IMR-90 (cell line): ENCODE data around the gene APLF. TPM values are rescaled to one million over a fixed set of nuclear protein-coding genes. Genes with fewer than 3 reads are reported as not detected.

Experiments
- ATAC-seq: fragments of 200-7000 bp; cut with Tn5 transposase; 2 replicates; pipeline ENCODE4 v1.9.1; 2020; ENCODE audit warnings: low read depth, mild to moderate bottlenecking, moderate library complexity
- BruUV-seq: library from RNA; stranded (reverse); fragments of 400-500 nt; replicated peaks from 2 replicates; lab custom pipeline; 2021; lab: Mats Ljungman, UMichigan
- CTCF ChIA-PET: fragments of 300-600 bp; formaldehyde crosslinking; extraction: SDS; loops from one replicate; lab custom pipeline; 2021; ENCODE audit warnings: antibody characterized with exemption; lab: Yijun Ruan, JAX
- POLR2A ChIA-PET: fragments of 300-600 bp; sonication (Branson Sonifier 250); formaldehyde crosslinking; loops from one replicate; lab custom pipeline; 2022; ENCODE audit warnings: antibody characterized with exemption; ENCODE audit not compliant: unreplicated experiment; lab: Charles Lee
- DNase-seq: peaks from one replicate; pipeline ENCODE4 v3.0.0; 2013
- H2AFZ ChIP-seq: replicated peaks from 2 replicates; pipeline ENCODE3; 2013; ENCODE audit warnings: low read length, mild to moderate bottlenecking; ENCODE audit not compliant: poor library complexity
- H2AK5ac ChIP-seq: 2 replicates; pipeline ENCODE4 v1.6.1; 2013; ENCODE audit warnings: low read depth, low read length, inconsistent platforms
- H2AK9ac ChIP-seq: replicated peaks from 2 replicates; pipeline ENCODE3; 2013; ENCODE audit warnings: mild to moderate bottlenecking, low read depth, low read length, moderate library complexity; ENCODE audit not compliant: poor library complexity
- H2BK120ac ChIP-seq: 2 replicates; pipeline ENCODE4 v1.6.1; 2013; ENCODE audit warnings: low read depth, low read length, inconsistent platforms
- H2BK15ac ChIP-seq: 3 replicates; pipeline ENCODE4 v1.6.1; 2013; ENCODE audit warnings: low read depth, low read length, inconsistent platforms
- H2BK20ac ChIP-seq: 2 replicates; pipeline ENCODE4 v1.6.1; 2013; ENCODE audit warnings: low read depth, mild to moderate bottlenecking, inconsistent platforms, low read length, moderate library complexity
- H2BK5ac ChIP-seq: 2 replicates; pipeline ENCODE4 v1.6.1; 2013; ENCODE audit warnings: mild to moderate bottlenecking, low read depth, low read length, inconsistent platforms; ENCODE audit not compliant: poor library complexity, severe bottlenecking
- H3K14ac ChIP-seq: replicated peaks from 2 replicates; pipeline ENCODE4 v1.6.1; 2013; ENCODE audit warnings: low read depth, low read length, inconsistent platforms
- H3K18ac ChIP-seq: 2 replicates; pipeline ENCODE4 v1.6.1; 2013; ENCODE audit warnings: low read depth, low read length, control low read depth
- H3K23ac ChIP-seq: 2 replicates; pipeline ENCODE4 v1.6.1; 2013; ENCODE audit warnings: low read depth, low read length, inconsistent platforms
- H3K27ac ChIP-seq: 2 replicates; pipeline ENCODE4 v1.5.1; 2013; ENCODE audit warnings: mild to moderate bottlenecking, control low read depth, low read length; ENCODE audit not compliant: insufficient read depth
- H3K27me3 ChIP-seq: 2 replicates; pipeline ENCODE4 v1.6.1; 2013; ENCODE audit warnings: low read length; ENCODE audit not compliant: control insufficient read depth, insufficient read depth
- H3K36me3 ChIP-seq: 2 replicates; pipeline ENCODE4 v1.6.1; 2013; ENCODE audit warnings: low read length, mixed read lengths; ENCODE audit not compliant: control insufficient read depth, insufficient read depth
- H3K4ac ChIP-seq: 2 replicates; pipeline ENCODE4 v1.6.1; 2013; ENCODE audit warnings: low read depth, low read length, inconsistent platforms
- H3K4me1 ChIP-seq: 2 replicates; pipeline ENCODE4 v1.6.1; 2013; ENCODE audit warnings: low read length, mixed read lengths; ENCODE audit not compliant: control insufficient read depth, insufficient read depth
- H3K4me2 ChIP-seq: 2 replicates; pipeline ENCODE4 v1.6.1; 2013; ENCODE audit warnings: low read depth, mild to moderate bottlenecking, control low read depth, low read length, moderate library complexity
- H3K4me3 ChIP-seq: 2 replicates; pipeline ENCODE4 v1.5.1; 2013; ENCODE audit warnings: low read depth, mild to moderate bottlenecking, control low read depth, low read length, moderate library complexity; ENCODE audit not compliant: insufficient read depth
- H3K56ac ChIP-seq: 2 replicates; pipeline ENCODE4 v1.6.1; 2013; ENCODE audit warnings: low read length, inconsistent platforms; ENCODE audit not compliant: insufficient read depth; ENCODE audit errors: extremely low read depth
- H3K79me1 ChIP-seq, 2 experiments: 2 replicates each; pipeline ENCODE4 v1.6.1; 2013; ENCODE audit warnings: low read length in 2 of 2, inconsistent platforms in 1 of 2, low read depth in 1 of 2
- H3K9ac ChIP-seq: 2 replicates; pipeline ENCODE4 v1.6.1; 2013; ENCODE audit warnings: low read depth, low read length, control low read depth
- H3K9me1 ChIP-seq: 2 replicates; pipeline ENCODE4 v1.6.1; 2013; ENCODE audit warnings: low read length, inconsistent platforms; ENCODE audit not compliant: insufficient read depth
- H3K9me3 ChIP-seq: 2 replicates; pipeline ENCODE4 v1.6.1; 2013; ENCODE audit warnings: low read length; ENCODE audit not compliant: control insufficient read depth, insufficient read depth
- H4K20me1 ChIP-seq: 2 replicates; pipeline ENCODE4 v1.6.1; 2013; ENCODE audit warnings: low read length, inconsistent platforms; ENCODE audit not compliant: insufficient read depth
- H4K5ac ChIP-seq: 2 replicates; pipeline ENCODE4 v1.6.1; 2013; ENCODE audit warnings: mild to moderate bottlenecking, low read depth, low read length, control low read depth
- H4K8ac ChIP-seq, 2 experiments: 2 replicates each; pipeline ENCODE4 v1.6.1; 2013; ENCODE audit warnings: low read depth in 2 of 2, low read length in 2 of 2, control low read depth in 1 of 2, inconsistent platforms in 1 of 2
- H4K91ac ChIP-seq: 2 replicates; pipeline ENCODE4 v1.6.1; 2013; ENCODE audit warnings: low read depth, low read length, inconsistent platforms; ENCODE audit not compliant: insufficient read depth
- CHD1 ChIP-seq: IDR thresholded peaks from 2 replicates; pipeline ENCODE4 v1.6.1; 2012; ENCODE audit warnings: low read depth, low read length, improper control_type of control experiment
- WGBS, 2 experiments: methylation state at CpG; one replicate each; pipeline versions ENCODE4 v1.1.5 to v1.1.7; 2013; ENCODE audit warnings: missing lambda C conversion rate in 2 of 2; ENCODE audit not compliant: insufficient read length in 1 of 2; ENCODE audit errors: extremely low coverage in 2 of 2; 5-methylcytosine and 5-hydroxymethylcytosine counted together
- dilution Hi-C: fragments of 300-500 bp; cut with HindIII; formaldehyde crosslinking; loops from one replicate; pipeline ENCODE4 v1.14.3; 2018; ENCODE audit warnings: low sequenced_read_pairs; ENCODE audit not compliant: unreplicated experiment
- in situ Hi-C: fragments of 300-500 bp; cut with MboI; formaldehyde crosslinking; loops from 3 replicates; pipeline ENCODE4 v1.14.3; 2019; ENCODE audit warnings: low sequenced_read_pairs, inconsistent platforms, mixed read lengths
- intact Hi-C: fragments of 100-400 bp; cut with micrococcal nuclease; formaldehyde crosslinking; loops from 2 replicates; pipeline ENCODE4 v1.10.0; 2022
- polyA plus RNA-seq, 3 experiments: library from polyadenylated mRNA; depleted of rRNA; stranded (reverse); fragments of >200 nt; gene quantifications; 2 replicates each; pipeline ENCODE4 v1.2.3, GENCODE V29; 2012; ENCODE audit warnings: low replicate concordance in 1 of 3
- total RNA-seq: library from RNA; depleted of rRNA; stranded (reverse); fragments of >200 nt; gene quantifications from 2 replicates; pipeline ENCODE4 v1.2.3, GENCODE V29; 2012

Gene APLF
- total and polyA plus RNA-seq, 2 of the 4 experiments (the other 2 are of a cell fraction): 1.5 to 2.3 TPM

DNA sequence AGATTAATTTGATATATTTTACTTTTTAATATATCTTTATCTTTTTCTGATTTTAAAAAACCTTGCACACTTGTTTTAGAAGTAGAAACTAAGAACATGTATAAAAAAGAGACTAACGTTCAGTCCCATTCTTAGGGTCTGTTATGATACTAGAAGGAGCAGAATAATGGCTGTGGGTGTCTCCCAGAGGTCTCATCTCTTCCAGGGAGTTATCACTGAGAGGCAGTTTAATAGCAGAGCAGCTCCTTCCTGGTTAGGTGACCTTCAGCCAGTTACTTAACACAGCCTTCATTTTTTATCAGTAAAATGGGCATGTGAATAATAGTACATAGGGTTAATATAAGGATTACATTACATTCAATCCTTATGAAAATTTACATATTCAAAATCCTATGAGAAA lies 40.9 kb upstream of the APLF start:
- ATAC-seq (no peak), DNase-seq (no peak)
- Histone ChIP-seq H2BK15ac (no peak overlapping the region), H3K9me3 (peaks cover 3% of the 10 kb centered on the region; the same call in 1 of the 2 replicates), H2AK5ac (no peak overlapping the region), H4K8ac (no peak overlapping the region), H3K36me3 (no peaks in the 10 kb centered on the region), H3K18ac (no peak overlapping the region), H2BK20ac (no peak overlapping the region), H3K9me1 (no peaks in the 10 kb centered on the region), H3K56ac (no peak overlapping the region), H3K27ac (no peak overlapping the region), H3K4me3 (no peak overlapping the region), H3K4me2 (no peak overlapping the region), H2BK5ac (no peak overlapping the region), H2AFZ (no peak overlapping the region), H3K14ac (no peak overlapping the region), H3K4me1 (peaks cover 2% of the 10 kb centered on the region; the same call in 1 of the 2 replicates), H3K27me3 (peaks cover 22% of the 10 kb centered on the region), H4K91ac (no peak overlapping the region), H3K4ac (no peak overlapping the region), H3K23ac (no peak overlapping the region), H2AK9ac (no peak overlapping the region), H3K79me1 (no peaks in the 10 kb centered on the region), H2BK120ac (no peak overlapping the region), H4K5ac (no peak overlapping the region), H3K9ac (no peak overlapping the region), H4K20me1 (no peaks in the 10 kb centered on the region)
- no peak for TF ChIP-seq CHD1
- no TSS peak for BruUV-seq
- POLR2A ChIA-PET: no interaction called here
- intact Hi-C loops: no loop called here
- in situ Hi-C loops: no loop called here
- CTCF ChIA-PET: interaction anchor here (1.0 kb wide), 1 partner anchor 304 kb away, joined by 4 read pairs; no protein-coding TSS in a partner anchor
- no CpG with 5 or more reads among the region's 1 CpG for WGBS, 2 experiments
- dilution Hi-C loops: no loop called here
